GM19193 (cell line): Measurements from ENCODE around the gene FERMT3.

Source experiments
- POLR2A ChIP-seq: IDR thresholded peaks from 4 replicates; pipeline ENCODE4 v1.6.1; 2011; ENCODE audit not compliant: insufficient read depth, insufficient read length; ENCODE audit errors: extremely low read depth

Gene FERMT3

GRCh38 chr11:64181506-64182411, 24.8 kb upstream of the FERMT3 start:
- peak; percentile 64 for TF ChIP-seq POLR2A

GRCh38 chr11:64183890-64184289, 22.6 kb upstream of the FERMT3 start:
- TF ChIP-seq POLR2A: no peak

GRCh38 chr11:64185175-64185692, 21.3 kb upstream of the FERMT3 start:
- TF ChIP-seq POLR2A: peak; percentile 99

GRCh38 chr11:64185693-64186491, 20.6 kb upstream of the FERMT3 start, which contains the start of gene STIP1:
TSS of gene STIP1 (plus strand) at chr11:64186171. CDS start at chr11:64186262, 91 bp downstream.
- TF ChIP-seq POLR2A: no peak

DNA sequence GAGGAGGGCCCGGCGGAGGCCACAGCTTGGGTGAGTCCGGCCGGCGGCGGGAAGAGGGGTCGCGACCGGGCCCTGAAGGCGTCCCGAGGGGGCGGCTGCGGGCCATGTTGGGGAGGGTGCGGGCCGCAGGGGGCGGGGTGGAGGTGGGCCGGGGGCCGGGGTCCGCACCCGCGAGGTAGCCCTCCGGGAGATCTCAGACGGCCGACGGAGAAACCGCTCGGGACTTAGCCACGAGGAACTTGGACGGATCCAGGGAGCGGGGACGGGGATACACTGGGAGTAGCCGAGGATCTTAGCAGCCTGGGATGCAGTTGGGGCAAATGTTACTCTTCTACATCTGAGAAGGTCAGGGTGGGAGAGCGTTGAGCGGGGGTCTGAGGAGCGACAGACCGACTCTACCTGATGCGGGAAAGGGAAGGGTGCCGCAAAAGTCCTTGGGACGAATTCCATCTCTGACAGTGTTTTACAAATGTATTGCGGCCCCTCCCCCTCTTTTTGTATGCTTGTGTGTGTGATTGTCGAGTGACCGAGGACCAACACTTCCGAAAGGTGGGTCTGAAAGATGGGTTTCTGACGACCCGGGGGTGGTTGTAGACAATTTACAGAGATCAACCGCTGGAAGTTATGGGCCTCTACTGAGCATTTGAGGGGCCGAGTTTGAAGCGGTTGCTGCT, 19.9 kb upstream of the FERMT3 start:
- TF ChIP-seq POLR2A: no peak

DNA sequence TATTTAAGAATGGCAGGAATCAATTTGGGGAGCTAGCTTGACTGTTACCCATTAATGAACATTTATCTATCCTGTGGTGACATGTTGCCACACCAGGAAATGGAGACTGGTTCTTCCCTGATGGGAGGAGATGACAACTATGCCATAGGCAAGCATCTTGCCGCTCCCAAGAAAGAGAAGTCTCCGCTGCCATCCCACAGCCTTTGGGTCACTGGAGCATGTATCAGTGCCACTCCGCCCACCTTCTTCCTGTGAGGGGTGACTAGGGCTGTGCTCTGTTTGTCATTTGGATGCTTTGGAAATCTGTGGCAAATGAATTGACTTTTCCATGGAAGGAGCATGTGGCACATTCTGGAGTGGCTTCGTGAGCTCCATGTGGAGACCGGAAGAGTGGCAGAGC, 14.1 kb upstream of the FERMT3 start:
- no peak for TF ChIP-seq POLR2A

GRCh38 chr11:64196626-64197025, 9.9 kb upstream of the FERMT3 start:
- no peak for TF ChIP-seq POLR2A

DNA sequence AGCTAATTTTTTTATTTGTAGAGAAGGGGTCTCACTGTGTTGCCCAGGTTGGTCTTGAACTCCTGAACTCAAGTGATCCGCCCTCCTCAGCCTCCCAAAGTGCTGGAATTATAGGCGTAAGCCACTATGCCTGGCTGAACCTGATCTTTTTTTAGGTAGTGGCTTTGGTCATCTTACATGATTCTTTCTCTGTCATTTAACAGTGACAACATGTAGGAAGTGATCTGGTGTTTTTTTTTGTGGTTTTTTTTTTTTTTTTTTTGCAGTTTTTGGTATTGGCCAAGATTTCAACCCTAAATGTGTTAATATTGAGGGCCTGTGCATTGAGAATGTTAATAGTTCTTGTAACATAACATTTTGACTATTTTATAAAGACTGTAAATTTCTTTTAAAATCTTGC, 8.0 kb upstream of the FERMT3 start:
- no peak for TF ChIP-seq POLR2A

- TF ChIP-seq POLR2A: no peak
These were observed 5.0 kb upstream of the FERMT3 start for GRCh38 chr11:64201543-64201942.

DNA sequence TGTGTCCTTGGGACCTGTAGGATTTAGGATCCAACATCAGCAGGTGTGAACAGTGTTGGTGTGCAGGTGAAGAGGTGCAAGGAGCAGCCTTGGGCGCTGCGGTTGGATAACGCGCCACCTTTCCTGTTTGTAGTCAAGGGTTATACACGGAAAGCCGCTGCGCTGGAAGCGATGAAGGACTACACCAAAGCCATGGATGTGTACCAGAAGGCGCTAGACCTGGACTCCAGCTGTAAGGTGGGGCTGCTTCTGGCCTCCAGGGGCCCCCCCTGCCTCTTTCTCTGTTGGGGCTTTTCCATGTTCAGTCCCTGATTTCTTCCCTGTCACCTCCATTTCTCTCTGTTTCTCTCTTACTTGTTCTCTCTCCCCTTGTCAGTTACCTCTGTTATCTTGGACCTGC, 3.5 kb upstream of the FERMT3 start:
- TF ChIP-seq POLR2A: no peak

DNA sequence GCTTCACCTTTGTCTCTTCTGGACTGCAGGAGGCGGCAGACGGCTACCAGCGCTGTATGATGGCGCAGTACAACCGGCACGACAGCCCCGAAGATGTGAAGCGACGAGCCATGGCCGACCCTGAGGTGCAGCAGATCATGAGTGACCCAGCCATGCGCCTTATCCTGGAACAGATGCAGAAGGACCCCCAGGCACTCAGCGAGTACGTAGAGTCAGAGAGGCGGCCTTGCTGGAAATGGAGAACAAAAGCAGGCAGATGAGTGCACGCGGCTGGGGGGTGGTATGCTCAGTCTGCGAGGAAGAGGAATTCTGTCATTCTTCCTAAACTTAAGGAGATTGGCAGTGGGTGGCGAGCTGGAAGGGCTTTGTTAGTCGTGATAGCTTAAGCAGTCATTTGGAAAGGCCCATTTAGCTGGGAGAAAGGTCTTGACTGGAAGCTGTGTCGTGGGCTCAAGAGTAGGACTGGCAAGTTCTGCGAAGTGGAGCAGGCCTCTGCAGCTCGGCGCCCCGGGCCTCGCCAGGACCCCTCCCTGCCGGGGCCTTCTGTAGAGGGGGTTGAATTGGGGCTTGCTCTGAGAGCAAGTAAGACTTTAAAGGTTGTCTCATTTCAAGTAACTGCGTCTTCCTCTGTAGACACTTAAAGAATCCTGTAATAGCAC, 3.0 kb upstream of the FERMT3 start:
- TF ChIP-seq POLR2A: no peak

- TF ChIP-seq POLR2A: no peak
These were observed 2.5 kb upstream of the FERMT3 start for GRCh38 chr11:64204080-64204440.

- no peak for TF ChIP-seq POLR2A
These were observed 2.0 kb upstream of the FERMT3 start for GRCh38 chr11:64204464-64204989.

GRCh38 chr11:64207256-64208085, 950 bp downstream of the FERMT3 start:
- peak; percentile 67 for TF ChIP-seq POLR2A
